G401.6 (cell line): ENCODE results near the gene PGBD5.
"Not testable (repeated sequence)": the region's sequence is repeated elsewhere in the genome, so short reads cannot be mapped to it uniquely, and the experiment has no call there.

Experiments
- FAIRE-seq: peaks from 2 replicates; lab custom pipeline; 2012; peaks lifted over from hg19 to GRCh38; lab: Jason Lieb, UNC

Gene PGBD5, protein sequence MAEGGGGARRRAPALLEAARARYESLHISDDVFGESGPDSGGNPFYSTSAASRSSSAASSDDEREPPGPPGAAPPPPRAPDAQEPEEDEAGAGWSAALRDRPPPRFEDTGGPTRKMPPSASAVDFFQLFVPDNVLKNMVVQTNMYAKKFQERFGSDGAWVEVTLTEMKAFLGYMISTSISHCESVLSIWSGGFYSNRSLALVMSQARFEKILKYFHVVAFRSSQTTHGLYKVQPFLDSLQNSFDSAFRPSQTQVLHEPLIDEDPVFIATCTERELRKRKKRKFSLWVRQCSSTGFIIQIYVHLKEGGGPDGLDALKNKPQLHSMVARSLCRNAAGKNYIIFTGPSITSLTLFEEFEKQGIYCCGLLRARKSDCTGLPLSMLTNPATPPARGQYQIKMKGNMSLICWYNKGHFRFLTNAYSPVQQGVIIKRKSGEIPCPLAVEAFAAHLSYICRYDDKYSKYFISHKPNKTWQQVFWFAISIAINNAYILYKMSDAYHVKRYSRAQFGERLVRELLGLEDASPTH

GRCh38 chr1:230426246-230427093, at the start of gene PGBD5:
Gene PGBD5 (minus strand): TSS chr1:230426332. CDS start chr1:230425928, 404 bp downstream.
- no peak for FAIRE-seq

DNA sequence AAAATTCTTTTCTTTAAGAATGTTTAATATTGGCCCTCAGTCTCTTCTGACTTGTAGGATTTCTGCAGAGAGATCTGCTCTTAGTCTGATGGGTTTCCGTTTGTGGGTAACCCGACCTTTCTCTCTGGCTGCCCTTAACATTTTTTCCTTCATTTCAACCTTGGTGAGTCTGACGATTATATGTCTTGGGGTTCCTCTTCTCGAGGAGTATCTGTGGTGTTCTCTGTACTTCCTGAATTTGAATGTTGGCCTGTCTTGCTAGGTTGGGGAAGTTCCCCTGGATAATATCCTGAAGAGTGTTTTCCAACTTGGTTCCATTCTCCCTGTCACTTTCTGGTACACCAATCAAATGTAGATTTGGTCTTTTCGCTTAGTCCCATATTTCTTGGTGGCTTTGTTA, 48.8 kb upstream of the PGBD5 start:
- not testable (repeated sequence) for FAIRE-seq

GRCh38 chr1:230470750-230471149, 44.6 kb upstream of the PGBD5 start:
- not testable (repeated sequence) for FAIRE-seq

DNA sequence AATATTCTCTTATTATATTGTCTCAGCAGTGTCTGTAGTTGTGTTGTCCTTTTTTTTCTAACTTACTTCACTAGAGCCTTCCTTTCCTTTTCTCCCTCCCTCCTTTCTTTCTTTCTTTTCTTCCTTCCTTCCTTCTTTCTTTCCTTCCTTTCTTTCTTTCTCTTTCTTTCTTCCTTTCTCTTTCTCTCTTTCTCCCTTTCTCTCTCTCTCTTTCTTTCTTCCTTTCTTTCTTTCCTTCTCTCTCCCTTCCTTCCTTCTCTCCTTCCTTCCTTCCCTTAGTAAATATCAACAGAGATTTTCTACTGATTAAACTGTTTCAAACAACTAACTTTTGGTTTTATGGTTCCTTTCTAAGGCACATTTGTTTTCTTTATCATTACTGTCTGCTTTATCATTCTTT, 43.1 kb upstream of the PGBD5 start:
- no peak for FAIRE-seq

DNA sequence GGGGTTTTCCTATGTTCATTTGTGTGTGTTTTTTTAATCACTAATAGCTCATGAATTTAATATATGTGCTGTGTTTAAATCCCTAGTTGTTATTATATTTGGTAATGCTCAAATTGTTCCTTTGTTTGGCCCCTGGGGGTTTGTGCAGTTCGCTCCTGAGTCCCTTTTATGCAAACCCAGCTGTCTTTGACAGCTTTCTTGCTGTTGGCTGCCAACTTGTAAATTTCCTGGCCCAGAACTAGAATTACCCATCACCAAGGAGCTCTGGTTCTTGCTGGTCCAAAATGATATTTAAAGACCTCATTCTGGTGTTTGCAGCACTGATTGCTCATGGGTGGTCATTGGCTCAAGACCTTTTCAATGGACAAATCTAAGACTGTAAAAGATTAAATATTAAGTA, 39.6 kb upstream of the PGBD5 start:
- FAIRE-seq: no peak

DNA sequence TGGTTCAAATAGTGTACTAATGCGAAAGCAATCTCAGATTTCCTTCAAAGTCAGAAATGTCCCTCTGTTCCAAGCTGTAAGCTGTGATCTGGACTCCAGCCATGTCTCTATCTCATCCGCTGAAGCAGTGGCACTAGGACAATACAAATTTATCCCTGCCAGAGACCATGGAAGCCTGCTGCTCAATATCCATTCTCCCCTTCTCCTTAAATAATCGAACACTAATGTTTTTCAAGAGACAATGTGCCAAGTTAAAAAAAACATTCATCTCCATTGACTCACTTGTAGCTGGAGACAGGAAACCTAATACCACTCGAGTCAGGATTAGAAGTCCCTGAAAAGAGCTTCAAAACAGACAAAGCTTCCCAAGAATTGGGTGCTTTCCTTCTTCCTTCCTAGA, 38.5 kb upstream of the PGBD5 start:
- no peak for FAIRE-seq

DNA sequence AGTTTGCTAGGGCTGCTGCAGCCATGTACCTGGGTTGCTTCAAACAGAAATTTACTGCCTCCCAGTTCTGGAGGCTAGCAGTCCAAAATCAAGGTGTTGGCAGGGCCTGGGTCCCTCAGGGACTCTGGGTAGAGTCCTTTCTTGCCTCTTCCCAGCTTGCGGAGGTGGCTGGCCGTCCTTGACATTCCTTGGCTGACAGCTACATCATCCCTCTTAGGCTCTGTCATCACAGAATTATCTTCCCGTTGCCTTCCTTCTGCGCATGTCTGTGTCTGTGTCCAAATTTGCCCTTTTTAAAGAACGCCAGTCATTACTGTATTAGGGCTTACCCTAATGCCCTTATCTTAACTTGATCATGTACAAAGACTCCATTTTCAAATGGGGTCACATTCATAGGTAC, 37.6 kb upstream of the PGBD5 start:
- no peak for FAIRE-seq

DNA sequence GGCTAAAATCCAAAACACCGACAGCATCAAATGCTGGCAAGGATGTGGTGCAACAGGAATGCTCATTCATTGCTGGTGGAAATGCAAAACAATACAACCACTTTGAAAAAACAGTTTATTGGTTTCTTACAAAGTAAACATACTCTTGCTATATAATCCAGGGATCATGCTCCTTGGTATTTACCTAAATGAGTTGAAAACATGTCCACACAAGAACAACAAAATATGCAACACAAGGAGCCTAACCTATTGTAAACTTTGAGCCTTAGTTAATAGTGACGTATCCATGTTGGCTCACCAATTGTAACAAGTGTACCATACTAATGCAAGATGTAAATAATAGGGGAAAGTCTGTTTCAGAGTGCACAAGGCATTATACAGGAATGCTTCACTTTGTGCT, 37.2 kb upstream of the PGBD5 start:
- no peak for FAIRE-seq

DNA sequence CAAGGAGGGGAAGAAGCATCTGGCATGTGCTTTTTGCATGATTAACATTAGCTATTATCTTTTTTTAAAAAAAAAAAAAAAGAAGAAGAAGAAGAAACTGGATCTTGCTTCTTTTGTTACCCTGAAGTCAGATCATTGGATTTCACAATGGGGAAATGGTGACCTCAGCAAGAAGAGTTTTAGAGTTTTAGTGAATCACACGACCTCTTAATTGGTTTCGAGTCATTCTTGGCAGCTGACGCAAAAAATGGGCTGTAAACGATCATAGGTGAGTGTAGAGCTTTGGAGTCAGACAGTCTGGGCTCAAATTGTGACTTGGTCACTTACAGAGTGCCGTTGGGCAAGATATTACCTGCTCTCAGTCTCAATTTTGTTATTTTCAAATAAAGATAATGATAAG, 33.3 kb upstream of the PGBD5 start:
- FAIRE-seq: no peak

DNA sequence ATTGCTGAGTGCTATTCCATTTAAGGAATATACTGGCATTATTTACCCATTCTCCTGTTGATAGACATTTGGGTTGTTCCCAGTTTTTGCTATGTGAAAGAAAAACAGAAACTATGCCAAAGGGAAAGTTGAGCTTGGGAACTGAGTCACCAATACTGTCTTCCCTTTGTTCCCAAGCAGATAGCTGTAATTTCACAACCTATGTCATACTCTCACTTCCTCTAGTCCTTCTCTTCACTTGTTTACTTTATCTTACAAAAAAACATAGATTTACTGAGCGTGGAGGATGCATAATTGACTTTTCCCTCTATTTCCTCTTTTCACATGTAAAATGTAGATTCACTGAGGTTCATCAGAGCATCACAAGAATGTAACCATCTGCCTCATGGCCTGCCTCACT, 32.4 kb upstream of the PGBD5 start:
- no peak for FAIRE-seq

- no peak for FAIRE-seq
These were observed 30.3 kb upstream of the PGBD5 start for GRCh38 chr1:230456478-230456877.

DNA sequence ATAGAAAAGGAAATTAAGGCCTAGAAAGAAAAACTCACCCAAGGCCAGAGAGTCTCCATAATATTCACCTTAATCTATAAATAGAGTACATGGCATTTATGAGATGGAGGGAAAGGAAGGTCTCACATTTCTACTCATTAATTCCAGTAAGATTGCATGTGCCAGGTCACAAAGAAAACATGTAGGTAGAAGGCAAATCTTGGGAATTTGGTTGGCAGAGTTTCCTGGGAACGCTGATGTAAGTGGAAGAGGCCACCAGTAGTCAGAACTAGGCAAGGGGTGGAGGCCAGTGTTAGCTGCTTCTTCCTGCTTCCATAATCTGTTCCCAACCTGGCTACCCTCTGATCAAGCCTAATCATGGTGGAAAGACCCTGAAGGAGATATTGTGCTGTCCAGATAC, 29.2 kb upstream of the PGBD5 start:
- FAIRE-seq: no peak

DNA sequence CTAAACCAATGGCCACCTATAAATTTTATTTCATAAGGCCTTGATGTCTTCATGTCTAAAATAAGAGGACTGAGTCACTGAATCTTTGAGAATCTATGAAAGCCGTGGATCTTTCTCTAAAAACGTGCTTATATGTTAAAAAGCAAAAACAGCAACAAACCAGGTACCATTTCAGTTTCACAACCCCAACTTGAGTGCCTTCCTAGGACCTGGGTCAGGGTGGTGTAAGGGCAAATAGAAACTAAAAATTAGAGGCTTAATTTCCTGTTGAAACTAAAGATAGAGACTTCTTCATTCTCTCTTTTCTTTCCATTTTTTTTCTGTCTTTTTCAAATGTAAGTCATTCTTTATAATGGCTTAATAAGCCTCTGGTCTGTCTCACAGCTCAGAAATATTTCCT, 27.2 kb upstream of the PGBD5 start:
- FAIRE-seq: no peak

- FAIRE-seq: no peak
These were observed 15.3 kb upstream of the PGBD5 start for GRCh38 chr1:230441183-230442029.

DNA sequence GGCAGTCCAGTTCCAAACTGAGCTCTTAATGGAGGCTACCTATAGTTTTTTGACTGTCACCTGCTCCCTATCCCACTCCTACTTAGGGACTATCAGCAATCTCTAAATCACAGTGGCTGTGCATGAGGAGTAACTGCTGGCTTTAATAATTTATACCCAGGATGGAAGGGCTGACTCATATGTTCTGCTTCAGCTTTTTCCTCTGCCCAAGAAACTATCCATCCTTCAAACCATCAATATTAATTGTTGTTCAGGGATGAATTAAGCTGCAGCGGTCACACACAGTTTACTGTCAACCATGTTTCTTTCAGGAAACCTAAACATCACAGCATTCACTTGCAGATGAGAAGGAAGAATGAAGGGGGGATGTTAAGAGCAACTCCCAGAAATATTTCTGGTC, 9.0 kb upstream of the PGBD5 start:
- FAIRE-seq: no peak

- FAIRE-seq: no peak
These were observed 5.4 kb upstream of the PGBD5 start for GRCh38 chr1:230431527-230431926.

DNA sequence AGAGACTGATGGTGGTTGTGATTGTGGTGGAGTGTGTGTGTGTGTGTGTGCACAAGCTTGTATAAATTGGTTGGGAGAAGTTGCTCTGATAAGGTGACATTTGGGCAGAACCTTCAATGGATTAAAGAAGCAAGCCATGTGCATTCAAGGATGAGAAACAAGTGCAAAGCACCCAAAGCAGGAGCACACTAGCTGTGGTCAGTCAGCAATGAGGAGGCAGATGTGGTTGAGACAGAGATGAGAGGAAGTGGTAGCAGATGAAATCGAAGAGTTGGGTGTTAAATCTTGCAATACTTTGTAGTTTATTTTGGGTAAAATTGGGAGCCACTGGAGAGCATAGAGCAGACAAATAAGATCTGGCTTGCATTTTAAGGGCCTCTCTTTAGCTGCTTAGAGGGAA, 4.4 kb upstream of the PGBD5 start:
- no peak for FAIRE-seq

- FAIRE-seq: no peak
These were observed 3.1 kb upstream of the PGBD5 start for GRCh38 chr1:230429067-230429735.

DNA sequence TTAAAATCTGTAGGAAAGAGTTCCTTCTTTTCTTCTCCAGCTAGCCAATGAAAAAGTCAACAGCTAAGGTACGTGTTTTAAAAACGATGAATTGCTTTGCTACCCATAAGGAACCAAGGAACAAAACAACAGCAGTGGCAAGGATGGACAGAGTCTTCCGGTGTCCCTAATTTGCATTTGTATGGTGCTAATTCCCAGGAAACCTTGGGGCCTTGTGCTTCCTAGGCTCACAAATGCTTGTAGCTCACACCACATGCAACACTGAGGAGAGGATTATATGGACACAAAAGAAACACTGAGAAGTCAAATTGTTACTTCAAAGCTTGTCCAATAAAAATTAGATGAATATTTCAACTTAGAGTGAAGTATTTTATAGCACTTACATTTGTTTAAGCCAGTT, 1.8 kb upstream of the PGBD5 start:
- FAIRE-seq: no peak

DNA sequence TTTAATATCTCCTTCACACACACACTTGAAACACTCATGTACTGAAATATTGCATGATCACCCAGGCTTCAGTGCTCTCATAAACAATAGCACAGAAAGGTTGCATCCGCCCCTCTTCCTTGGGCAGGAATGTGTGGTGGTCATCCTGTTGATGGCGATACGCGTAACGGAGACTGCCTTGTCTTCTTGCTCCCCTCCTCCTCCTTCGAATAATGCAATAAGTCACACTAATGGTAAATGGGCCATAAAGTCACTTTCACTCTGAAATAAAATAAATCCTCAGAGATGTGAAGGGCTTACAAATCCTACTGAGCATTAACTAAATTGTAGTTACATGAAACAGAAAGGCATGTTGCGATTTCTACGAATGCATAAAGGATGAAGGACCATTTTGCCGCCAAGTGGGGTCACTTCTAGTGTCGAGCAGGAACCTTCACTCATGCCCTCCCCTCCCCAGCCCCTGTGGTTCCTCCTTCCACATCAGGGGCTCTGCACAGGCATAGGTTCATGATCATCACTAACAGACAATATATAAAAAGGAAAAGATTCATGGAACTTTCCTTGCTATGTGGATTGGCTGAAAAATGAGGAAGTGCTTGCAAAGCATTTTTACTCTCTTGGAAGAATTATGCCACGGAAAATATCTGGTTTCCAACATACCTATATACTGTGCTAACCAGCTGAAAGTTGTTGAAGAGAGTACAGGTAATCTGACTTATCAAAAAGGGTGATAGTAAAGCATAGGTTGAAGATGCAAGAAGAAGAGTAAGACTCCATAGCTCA, 1.2 kb upstream of the PGBD5 start:
- FAIRE-seq: no peak
